HepG2 (cell line): ENCODE data around the gene FTL. TPM values are rescaled to one million over a fixed set of nuclear protein-coding genes. Genes with fewer than 3 reads are reported as not detected.

Experiments
- AHR ChIP-seq: IDR thresholded peaks from 2 replicates; pipeline ENCODE4 v1.6.1; 2018; ENCODE audit warnings: missing genetic modification reagents, missing compliant biosample characterization
- ESRRA ChIP-seq: sonication (generic); formaldehyde crosslinking; IDR thresholded peaks from 2 replicates; pipeline ENCODE4 v1.5.1; 2020; ENCODE audit warnings: mild to moderate bottlenecking, low read depth, missing genetic modification reagents
- HINFP ChIP-seq: sonication (generic); formaldehyde crosslinking; IDR thresholded peaks from 2 replicates; pipeline ENCODE4 v1.4.0; 2020; ENCODE audit warnings: low read depth, mild to moderate bottlenecking, missing genetic modification reagents
- HMG20A ChIP-seq: IDR thresholded peaks from 2 replicates; pipeline ENCODE4 v1.6.1; 2016; ENCODE audit warnings: borderline replicate concordance
- KAT2B ChIP-seq: fragments of 150-350 bp; IDR thresholded peaks from 2 replicates; pipeline ENCODE4 v1.6.1; 2014; ENCODE audit warnings: low read depth, low read length, borderline replicate concordance
- LCORL ChIP-seq, 2 experiments: fragments of 450-650 bp in 1 of 2; sonication (generic) in 1 of 2; formaldehyde crosslinking in 1 of 2; IDR thresholded peaks; 2 replicates each; pipeline versions ENCODE4 v1.5.0 to v1.6.1; 2017 to 2020; ENCODE audit warnings: antibody characterized with exemption in 1 of 2, missing genetic modification reagents in 1 of 2
- MAZ ChIP-seq, 2 experiments: sonication (generic) in 1 of 2; formaldehyde crosslinking in 1 of 2; IDR thresholded peaks; 2 replicates each; pipeline versions ENCODE4 v1.5.0 to v1.6.1; 2012 to 2020; ENCODE audit warnings: low read depth in 2 of 2, mild to moderate bottlenecking in 2 of 2, borderline replicate concordance in 1 of 2, improper control_type of control experiment in 1 of 2, low read length in 1 of 2, missing genetic modification reagents in 1 of 2, moderate library complexity in 1 of 2
- SMAD1 ChIP-seq: sonication (generic); formaldehyde crosslinking; IDR thresholded peaks from 2 replicates; pipeline ENCODE4 v1.4.0; 2020; ENCODE audit warnings: missing genetic modification reagents, low read depth, mild to moderate bottlenecking, borderline replicate concordance
- ZFP36 ChIP-seq: fragments of 150-350 bp; IDR thresholded peaks from 2 replicates; pipeline ENCODE4 v1.6.1; 2018; ENCODE audit warnings: borderline replicate concordance, low read length, low read depth; ENCODE audit not compliant: partially characterized antibody
- ZFX ChIP-seq: sonication (generic); formaldehyde crosslinking; IDR thresholded peaks from 2 replicates; pipeline ENCODE4 v1.4.0; 2020; ENCODE audit warnings: mild to moderate bottlenecking, low read depth, missing genetic modification reagents, moderate library complexity
- ZNF136 ChIP-seq: sonication (generic); formaldehyde crosslinking; IDR thresholded peaks from 2 replicates; pipeline ENCODE4 v1.8.1; 2022; ENCODE audit warnings: low read depth, mild to moderate bottlenecking, moderate library complexity, missing genetic modification reagents
- ZNF577 ChIP-seq: sonication (generic); formaldehyde crosslinking; IDR thresholded peaks from 2 replicates; pipeline ENCODE4 v1.4.0; 2020; ENCODE audit warnings: mild to moderate bottlenecking, low read depth, missing genetic modification reagents, borderline replicate concordance
- ZNF776 ChIP-seq: sonication (generic); formaldehyde crosslinking; IDR thresholded peaks from 2 replicates; pipeline ENCODE4 v1.4.0; 2020; ENCODE audit warnings: mild to moderate bottlenecking, missing genetic modification reagents
- ZNF839 ChIP-seq: sonication (generic); formaldehyde crosslinking; IDR thresholded peaks from 2 replicates; pipeline ENCODE4 v1.4.0; 2020; ENCODE audit warnings: missing genetic modification reagents, mild to moderate bottlenecking, borderline replicate concordance
- polyA plus RNA-seq, 8 experiments: library from polyadenylated mRNA; depleted of rRNA in 3 of 8; stranded (reverse) in 7 of 8; unstranded in 1 of 8; fragments of >200 nt; fragmentation: Illumina TruSeq in 4 of 8; extraction: Trizol in 4 of 8; gene quantifications; 2 replicates each; pipeline versions ENCODE4 v1.2.1 to v1.2.3, GENCODE V29; 2011 to 2016; ENCODE audit warnings: low read depth in 4 of 8, missing spikeins in 1 of 8, mixed read lengths in 1 of 8; ENCODE audit not compliant: insufficient read depth in 1 of 8
- total RNA-seq, 5 experiments: library from RNA; depleted of rRNA; stranded (reverse); fragments of >200 nt; fragmentation: Illumina TruSeq; extraction: Trizol; gene quantifications; 2 replicates each; pipeline ENCODE4 v1.2.3, GENCODE V29; 2016; ENCODE audit warnings: low read depth in 1 of 5
- TF ChIP-seq, protein P1 (sequence below): sonication (generic); formaldehyde crosslinking; IDR thresholded peaks from 2 replicates; pipeline ENCODE4 v1.5.1; 2020; ENCODE audit warnings: missing genetic modification reagents, mild to moderate bottlenecking, borderline replicate concordance
- TF ChIP-seq, protein P2 (sequence below): sonication (generic); IDR thresholded peaks from 2 replicates; pipeline ENCODE4 v1.6.1; 2016; ENCODE audit warnings: low read depth, borderline replicate concordance
- TF ChIP-seq, protein P3 (sequence below): sonication (generic); formaldehyde crosslinking; IDR thresholded peaks from 2 replicates; pipeline ENCODE4 v1.5.0; 2020; ENCODE audit warnings: mild to moderate bottlenecking, missing genetic modification reagents
- TF ChIP-seq, protein P4 (sequence below): sonication (generic); formaldehyde crosslinking; conservative IDR thresholded peaks from 2 replicates; pipeline ENCODE4 v1.8.0; 2022; ENCODE audit warnings: low read depth, missing genetic modification reagents

Gene FTL
- total and polyA plus RNA-seq, 2 of the 13 experiments (the other 11 are each of a cell fraction or from before 2014, with no cell fraction given) = 2,721 to 8,800 TPM

GRCh38 chr19:48993175-48994034 lies 28.3 kb downstream of the FTL start, which contains the start of the genes GYS1 and RUVBL2 (continued):
- no peak for TF ChIP-seq ZNF839 (CRISPR knock-in tag)
- TF ChIP-seq KAT2B = no peak
- TF ChIP-seq, protein P1, sequence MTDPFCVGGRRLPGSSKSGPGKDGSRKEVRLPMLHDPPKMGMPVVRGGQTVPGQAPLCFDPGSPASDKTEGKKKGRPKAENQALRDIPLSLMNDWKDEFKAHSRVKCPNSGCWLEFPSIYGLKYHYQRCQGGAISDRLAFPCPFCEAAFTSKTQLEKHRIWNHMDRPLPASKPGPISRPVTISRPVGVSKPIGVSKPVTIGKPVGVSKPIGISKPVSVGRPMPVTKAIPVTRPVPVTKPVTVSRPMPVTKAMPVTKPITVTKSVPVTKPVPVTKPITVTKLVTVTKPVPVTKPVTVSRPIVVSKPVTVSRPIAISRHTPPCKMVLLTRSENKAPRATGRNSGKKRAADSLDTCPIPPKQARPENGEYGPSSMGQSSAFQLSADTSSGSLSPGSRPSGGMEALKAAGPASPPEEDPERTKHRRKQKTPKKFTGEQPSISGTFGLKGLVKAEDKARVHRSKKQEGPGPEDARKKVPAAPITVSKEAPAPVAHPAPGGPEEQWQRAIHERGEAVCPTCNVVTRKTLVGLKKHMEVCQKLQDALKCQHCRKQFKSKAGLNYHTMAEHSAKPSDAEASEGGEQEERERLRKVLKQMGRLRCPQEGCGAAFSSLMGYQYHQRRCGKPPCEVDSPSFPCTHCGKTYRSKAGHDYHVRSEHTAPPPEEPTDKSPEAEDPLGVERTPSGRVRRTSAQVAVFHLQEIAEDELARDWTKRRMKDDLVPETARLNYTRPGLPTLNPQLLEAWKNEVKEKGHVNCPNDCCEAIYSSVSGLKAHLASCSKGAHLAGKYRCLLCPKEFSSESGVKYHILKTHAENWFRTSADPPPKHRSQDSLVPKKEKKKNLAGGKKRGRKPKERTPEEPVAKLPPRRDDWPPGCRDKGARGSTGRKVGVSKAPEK (CRISPR knock-in tag) = no peak
- TF ChIP-seq ZNF776 = no peak
- TF ChIP-seq ZNF577 (CRISPR knock-in tag) = no peak
- TF ChIP-seq LCORL (IDR thresholded peaks at IDR 0.05) = no peak
- TF ChIP-seq LCORL (CRISPR knock-in tag; IDR thresholded peaks at IDR 0.05) = peak; percentile 37; the same call in 1 of the 2 replicates
- TF ChIP-seq AHR (CRISPR knock-in tag) = no peak
- TF ChIP-seq ZFX = peak; percentile 73
- peak; percentile 89 for TF ChIP-seq MAZ (IDR thresholded peaks at IDR 0.05; ENCODE audit: borderline replicate concordance, low read depth, low read length)
- TF ChIP-seq MAZ (CRISPR knock-in tag; IDR thresholded peaks at IDR 0.05; ENCODE audit: low read depth) = no peak; the same call in none of the 2 replicates
- TF ChIP-seq HINFP (CRISPR knock-in tag) = no peak
- TF ChIP-seq HMG20A (CRISPR knock-in tag) = no peak
- TF ChIP-seq, protein P2, sequence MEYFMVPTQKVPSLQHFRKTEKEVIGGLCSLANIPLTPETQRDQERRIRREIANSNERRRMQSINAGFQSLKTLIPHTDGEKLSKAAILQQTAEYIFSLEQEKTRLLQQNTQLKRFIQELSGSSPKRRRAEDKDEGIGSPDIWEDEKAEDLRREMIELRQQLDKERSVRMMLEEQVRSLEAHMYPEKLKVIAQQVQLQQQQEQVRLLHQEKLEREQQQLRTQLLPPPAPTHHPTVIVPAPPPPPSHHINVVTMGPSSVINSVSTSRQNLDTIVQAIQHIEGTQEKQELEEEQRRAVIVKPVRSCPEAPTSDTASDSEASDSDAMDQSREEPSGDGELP = no peak; the same call in 1 of the 2 replicates
- TF ChIP-seq, protein P3, sequence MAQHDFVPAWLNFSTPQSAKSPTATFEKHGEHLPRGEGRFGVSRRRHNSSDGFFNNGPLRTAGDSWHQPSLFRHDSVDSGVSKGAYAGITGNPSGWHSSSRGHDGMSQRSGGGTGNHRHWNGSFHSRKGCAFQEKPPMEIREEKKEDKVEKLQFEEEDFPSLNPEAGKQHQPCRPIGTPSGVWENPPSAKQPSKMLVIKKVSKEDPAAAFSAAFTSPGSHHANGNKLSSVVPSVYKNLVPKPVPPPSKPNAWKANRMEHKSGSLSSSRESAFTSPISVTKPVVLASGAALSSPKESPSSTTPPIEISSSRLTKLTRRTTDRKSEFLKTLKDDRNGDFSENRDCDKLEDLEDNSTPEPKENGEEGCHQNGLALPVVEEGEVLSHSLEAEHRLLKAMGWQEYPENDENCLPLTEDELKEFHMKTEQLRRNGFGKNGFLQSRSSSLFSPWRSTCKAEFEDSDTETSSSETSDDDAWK = no peak
- no peak for TF ChIP-seq ZFP36
- TF ChIP-seq SMAD1 (CRISPR knock-in tag) = peak; percentile 57; the same call in 1 of the 2 replicates
- TF ChIP-seq, protein P4, sequence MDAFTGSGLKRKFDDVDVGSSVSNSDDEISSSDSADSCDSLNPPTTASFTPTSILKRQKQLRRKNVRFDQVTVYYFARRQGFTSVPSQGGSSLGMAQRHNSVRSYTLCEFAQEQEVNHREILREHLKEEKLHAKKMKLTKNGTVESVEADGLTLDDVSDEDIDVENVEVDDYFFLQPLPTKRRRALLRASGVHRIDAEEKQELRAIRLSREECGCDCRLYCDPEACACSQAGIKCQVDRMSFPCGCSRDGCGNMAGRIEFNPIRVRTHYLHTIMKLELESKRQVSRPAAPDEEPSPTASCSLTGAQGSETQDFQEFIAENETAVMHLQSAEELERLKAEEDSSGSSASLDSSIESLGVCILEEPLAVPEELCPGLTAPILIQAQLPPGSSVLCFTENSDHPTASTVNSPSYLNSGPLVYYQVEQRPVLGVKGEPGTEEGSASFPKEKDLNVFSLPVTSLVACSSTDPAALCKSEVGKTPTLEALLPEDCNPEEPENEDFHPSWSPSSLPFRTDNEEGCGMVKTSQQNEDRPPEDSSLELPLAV (CRISPR knock-in tag) = no peak
- no peak for TF ChIP-seq ZNF136 (CRISPR knock-in tag)
- TF ChIP-seq ESRRA (CRISPR knock-in tag) = no peak; the same call in 1 of the 2 replicates
